ENCODE results near the gene RBMS2.

Gene RBMS2

GRCh38 chr12:56644654-56645053 lies 123.0 kb downstream of the RBMS2 start:
- H3K36me3 ChIP-seq (replicated peaks): peaks cover 41% of the 10 kb centered on the region
- no peak for DNase-seq

GRCh38 chr12:56645201-56645716 lies 123.6 kb downstream of the RBMS2 start:
- no peak for DNase-seq
- H3K27ac ChIP-seq: peak overlapping the region; percentile 59
- no peak for TF ChIP-seq CTCF (IDR thresholded peaks at IDR 0.05; ENCODE audit: low read depth, low read length, missing control alignments)
- in situ Hi-C loops (cut with HindIII; ENCODE audit: low pct_ligation_motif_present, low sequenced_read_pairs): no loop called here
- peaks cover 36% of the 10 kb centered on the region for H3K36me3 ChIP-seq (replicated peaks)
- no peaks in the 10 kb centered on the region for H3K27me3 ChIP-seq (replicated peaks)
- H3K4me3 ChIP-seq (ENCODE audit: low read depth, low read length): peak overlapping the region; percentile 100

More at GRCh38 chr12:56644654-56645053, 123.0 kb downstream of the RBMS2 start:
- Histone ChIP-seq H3K27ac (no peak overlapping the region), H3K4me3 (ENCODE audit: low read depth, low read length) (peak overlapping the region; percentile 100), H3K27me3 (replicated peaks) (no peaks in the 10 kb centered on the region)
- in situ Hi-C loops (cut with HindIII; ENCODE audit: low pct_ligation_motif_present, low sequenced_read_pairs): no loop called here
- TF ChIP-seq CTCF (IDR thresholded peaks at IDR 0.05; ENCODE audit: low read depth, low read length, missing control alignments): no peak
